Left ventricle myocardium inferior (tissue), 1 donor: ENCODE results near the gene RERG. TPM values are rescaled to one million over a fixed set of nuclear protein-coding genes. Genes with fewer than 3 reads are reported as not detected.
A peak's percentile ranks its signal among the peaks of the same experiment; 100 is the strongest.

ENCODE experiments used
- DNase-seq: peaks from one replicate; pipeline ENCODE4 v3.0.0-alpha.2; 2020
- H3K27ac ChIP-seq: fragments of 200-600 bp; replicated peaks from 2 replicates; pipeline ENCODE4 v1.8.0; 2021
- H3K27me3 ChIP-seq: fragments of 200-600 bp; 2 replicates; pipeline ENCODE4 v1.8.0; 2021; ENCODE audit warnings: low read depth
- H3K36me3 ChIP-seq: fragments of 200-600 bp; 2 replicates; pipeline ENCODE4 v1.8.0; 2021
- H3K4me1 ChIP-seq: fragments of 200-600 bp; 2 replicates; pipeline ENCODE4 v1.8.0; 2021
- H3K4me3 ChIP-seq: fragments of 200-600 bp; 2 replicates; pipeline ENCODE4 v1.8.0; 2021; ENCODE audit warnings: mild to moderate bottlenecking, moderate library complexity
- H3K9me3 ChIP-seq: fragments of 200-600 bp; replicated peaks from 2 replicates; pipeline ENCODE4 v1.8.0; 2021
- CTCF ChIP-seq: fragments of 200-600 bp; IDR thresholded peaks from 2 replicates; pipeline ENCODE4 v1.8.0; 2021; ENCODE audit warnings: antibody characterized with exemption, mild to moderate bottlenecking, borderline replicate concordance
- intact Hi-C: fragments of 100-400 bp; cut with micrococcal nuclease; formaldehyde crosslinking; loops from one replicate; pipeline ENCODE4 v1.11.0; 2022
- total RNA-seq: library from RNA; stranded (reverse); fragmentation: NEBNext Ultra II Directional; extraction: Animal tissue kit (Norgen Biotek cat#: 25700); gene quantifications from one replicate; pipeline ENCODE4 v1.2.1, GENCODE V29; 2021
- donor health status: DM: no; HTN: yes; CAD: no; lungs with severe emphysema.

Gene RERG
- total RNA-seq, 1 donor from 2014 or later, result 4.5 TPM

GRCh38 chr12:15143467-15143866 is 77.8 kb downstream of the RERG start:
- no peak overlapping the region for H3K4me3 ChIP-seq
- no peak overlapping the region for H3K27ac ChIP-seq
- H3K36me3 ChIP-seq, result no peaks in the 10 kb centered on the region
- TF ChIP-seq CTCF, result no peak
- no peaks in the 10 kb centered on the region for H3K4me1 ChIP-seq
- H3K27me3 ChIP-seq, result no peaks in the 10 kb centered on the region
- intact Hi-C loops, result no loop called here
- no peaks in the 10 kb centered on the region for H3K9me3 ChIP-seq
- no peak for DNase-seq

- TF ChIP-seq CTCF, result no peak
- no peak for DNase-seq
- Histone ChIP-seq H3K27me3 (no peaks in the 10 kb centered on the region), H3K36me3 (no peaks in the 10 kb centered on the region), H3K9me3 (no peaks in the 10 kb centered on the region), H3K4me1 (no peaks in the 10 kb centered on the region), H3K27ac (no peak overlapping the region), H3K4me3 (no peak overlapping the region)
- intact Hi-C loops, result no loop called here
Measured at GRCh38 chr12:15142711-15143110, 78.5 kb downstream of the RERG start.

- Histone ChIP-seq H3K9me3 (no peaks in the 10 kb centered on the region), H3K36me3 (no peaks in the 10 kb centered on the region), H3K27me3 (no peaks in the 10 kb centered on the region), H3K4me1 (no peaks in the 10 kb centered on the region), H3K27ac (no peak overlapping the region), H3K4me3 (no peak overlapping the region)
- TF ChIP-seq CTCF, result no peak
- intact Hi-C loops, result no loop called here
- DNase-seq, result no peak
Measured at GRCh38 chr12:15131431-15131830, 89.8 kb downstream of the RERG start.

- H3K36me3 ChIP-seq, result no peaks in the 10 kb centered on the region
- H3K27ac ChIP-seq, result no peak overlapping the region
- intact Hi-C loops, result no loop called here
- H3K4me1 ChIP-seq, result no peaks in the 10 kb centered on the region
- H3K9me3 ChIP-seq, result no peaks in the 10 kb centered on the region
- no peak for DNase-seq
- no peaks in the 10 kb centered on the region for H3K27me3 ChIP-seq
- TF ChIP-seq CTCF, result no peak
- H3K4me3 ChIP-seq, result no peak overlapping the region
Measured at GRCh38 chr12:15130541-15130940, 90.7 kb downstream of the RERG start.

- no peak for TF ChIP-seq CTCF
- Histone ChIP-seq H3K36me3 (no peaks in the 10 kb centered on the region), H3K4me3 (no peak overlapping the region), H3K9me3 (no peaks in the 10 kb centered on the region), H3K4me1 (no peaks in the 10 kb centered on the region), H3K27ac (no peak overlapping the region), H3K27me3 (no peaks in the 10 kb centered on the region)
- intact Hi-C loops, result no loop called here
- DNase-seq, result no peak
Measured at GRCh38 chr12:15123401-15123800, 97.8 kb downstream of the RERG start.

- no peaks in the 10 kb centered on the region for H3K36me3 ChIP-seq
- peak overlapping the region; percentile 55 for H3K27ac ChIP-seq
- no peaks in the 10 kb centered on the region for H3K9me3 ChIP-seq
- no peak overlapping the region for H3K4me3 ChIP-seq
- no peaks in the 10 kb centered on the region for H3K27me3 ChIP-seq
- intact Hi-C loops, result no loop called here
- TF ChIP-seq CTCF, result no peak
- no peak for DNase-seq
- no peaks in the 10 kb centered on the region for H3K4me1 ChIP-seq
Measured at GRCh38 chr12:15122344-15122743, 98.9 kb downstream of the RERG start.
